Calu3 (cell line): ENCODE results near the gene STK17A. TPM values are rescaled to one million over a fixed set of nuclear protein-coding genes. Genes with fewer than 3 reads are reported as not detected.

Experiments
- BruUV-seq: library from RNA; stranded (reverse); fragments of 400-500 nt; replicated peaks from 2 replicates; lab custom pipeline; 2021; lab: Mats Ljungman, UMichigan
- CTCF ChIA-PET: fragments of 300-600 bp; sonication (Branson Sonifier 250); formaldehyde crosslinking; loops from one replicate; lab custom pipeline; 2022; ENCODE audit warnings: antibody characterized with exemption; lab: Charles Lee
- DNase-seq: peaks from one replicate; pipeline ENCODE4 v3.0.0; 2022
- H3K27ac Mint-ChIP-seq: one replicate; pipeline ENCODE4 v1.8.0; 2022; ENCODE audit warnings: mixed read lengths; ENCODE audit not compliant: unreplicated experiment
- H3K27me3 Mint-ChIP-seq: one replicate; pipeline ENCODE4 v1.8.0; 2022; ENCODE audit warnings: mixed read lengths; ENCODE audit not compliant: unreplicated experiment
- H3K36me3 Mint-ChIP-seq: one replicate; pipeline ENCODE4 v1.8.0; 2022; ENCODE audit warnings: mild to moderate bottlenecking, moderate library complexity, mixed read lengths; ENCODE audit not compliant: insufficient read depth, unreplicated experiment
- H3K4me1 Mint-ChIP-seq: one replicate; pipeline ENCODE4 v1.8.0; 2022; ENCODE audit warnings: mild to moderate bottlenecking, low read depth, mixed read lengths; ENCODE audit not compliant: unreplicated experiment
- H3K4me3 Mint-ChIP-seq: one replicate; pipeline ENCODE4 v1.8.0; 2022; ENCODE audit warnings: mild to moderate bottlenecking, low read depth, moderate library complexity, mixed read lengths; ENCODE audit not compliant: unreplicated experiment
- H3K9me3 Mint-ChIP-seq: one replicate; pipeline ENCODE4 v1.8.0; 2022; ENCODE audit warnings: low read depth, mixed read lengths; ENCODE audit not compliant: unreplicated experiment
- intact Hi-C: fragments of 100-400 bp; cut with micrococcal nuclease; formaldehyde crosslinking; loops from one replicate; pipeline ENCODE4 v1.10.0; 2022; ENCODE audit not compliant: unreplicated experiment
- total RNA-seq: library from RNA; stranded (reverse); gene quantifications from 2 replicates; pipeline ENCODE4 v1.2.3, GENCODE V29; 2022
- TF ChIP-seq, protein P1 (sequence below): fragments of 200-600 bp; IDR thresholded peaks from one replicate; pipeline ENCODE4 v1.8.0; 2022; ENCODE audit warnings: antibody characterized with exemption; ENCODE audit not compliant: unreplicated experiment

STK17A gene
- total RNA-seq, 1 experiment from 2014 or later = 53.5 TPM

DNA sequence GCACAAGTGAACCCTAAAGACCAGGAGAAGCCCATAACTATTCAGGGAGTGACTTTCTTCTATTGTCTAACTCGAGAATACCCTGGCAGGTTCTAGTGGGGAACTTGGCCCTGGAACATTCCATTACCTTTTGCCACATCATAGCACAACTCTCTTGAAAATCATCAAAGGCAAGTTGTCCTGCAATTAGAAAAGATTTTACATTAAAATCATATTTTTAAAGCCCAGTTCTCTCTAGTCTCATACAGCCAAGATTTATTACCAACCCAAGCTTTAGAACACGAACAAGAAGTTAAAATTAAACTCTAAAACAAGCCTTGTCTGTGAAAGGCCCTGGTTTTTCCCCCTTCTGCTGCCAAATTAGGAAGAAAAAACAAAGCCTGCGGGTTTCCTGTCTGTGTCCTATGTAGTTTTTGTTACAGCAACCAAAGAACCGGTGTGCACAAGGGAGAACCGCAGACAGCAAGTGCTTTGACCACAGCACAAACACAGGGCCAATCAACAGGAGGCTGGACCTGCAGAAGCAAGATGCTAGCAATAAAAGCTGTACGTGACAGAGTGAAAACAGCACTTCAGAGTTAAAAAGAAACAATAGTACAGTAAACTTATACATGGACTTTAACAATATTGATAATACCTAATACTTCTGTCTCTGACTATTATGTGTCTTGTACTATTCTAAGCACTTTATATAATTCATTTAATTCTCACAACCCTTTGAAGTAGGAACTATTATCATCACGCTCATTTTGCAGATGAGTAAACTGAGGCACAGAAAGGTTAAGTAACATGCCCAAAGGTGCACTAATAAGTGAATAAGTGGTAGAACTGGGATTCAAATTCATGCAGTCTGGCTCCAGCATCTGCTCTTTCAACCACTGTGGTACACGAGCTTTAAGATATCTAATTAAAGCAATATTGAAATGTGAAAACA, 65.8 kb downstream of the STK17A start:
- DNase-seq = peak; percentile 62
- Mint-ChIP-seq H3K27me3 (no peaks in the 10 kb centered on the region), H3K4me1 (peaks cover 57% of the 10 kb centered on the region), H3K36me3 (peaks cover 70% of the 10 kb centered on the region), H3K4me3 (peak overlapping the region; percentile 38), H3K27ac (peak overlapping the region; percentile 90), H3K9me3 (no peaks in the 10 kb centered on the region)
- intact Hi-C loops = loop anchor here (1.0 to 10.0 kb wide), 6 partner anchors 26 to 186 kb away; partner anchors contain the start of gene STK17A
- CTCF ChIA-PET = interaction anchor here (0.5 to 2.3 kb wide), 18 partner anchors 10 to 221 kb away, joined by 3 to 37 read pairs (median 4); partner anchors contain the start of genes COA1, MRPS24 and STK17A
- TF ChIP-seq, protein P1, sequence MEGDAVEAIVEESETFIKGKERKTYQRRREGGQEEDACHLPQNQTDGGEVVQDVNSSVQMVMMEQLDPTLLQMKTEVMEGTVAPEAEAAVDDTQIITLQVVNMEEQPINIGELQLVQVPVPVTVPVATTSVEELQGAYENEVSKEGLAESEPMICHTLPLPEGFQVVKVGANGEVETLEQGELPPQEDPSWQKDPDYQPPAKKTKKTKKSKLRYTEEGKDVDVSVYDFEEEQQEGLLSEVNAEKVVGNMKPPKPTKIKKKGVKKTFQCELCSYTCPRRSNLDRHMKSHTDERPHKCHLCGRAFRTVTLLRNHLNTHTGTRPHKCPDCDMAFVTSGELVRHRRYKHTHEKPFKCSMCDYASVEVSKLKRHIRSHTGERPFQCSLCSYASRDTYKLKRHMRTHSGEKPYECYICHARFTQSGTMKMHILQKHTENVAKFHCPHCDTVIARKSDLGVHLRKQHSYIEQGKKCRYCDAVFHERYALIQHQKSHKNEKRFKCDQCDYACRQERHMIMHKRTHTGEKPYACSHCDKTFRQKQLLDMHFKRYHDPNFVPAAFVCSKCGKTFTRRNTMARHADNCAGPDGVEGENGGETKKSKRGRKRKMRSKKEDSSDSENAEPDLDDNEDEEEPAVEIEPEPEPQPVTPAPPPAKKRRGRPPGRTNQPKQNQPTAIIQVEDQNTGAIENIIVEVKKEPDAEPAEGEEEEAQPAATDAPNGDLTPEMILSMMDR = no peak
- BruUV-seq = no TSS peak

GRCh38 chr7:43649755-43650274, 66.9 kb downstream of the STK17A start:
- TF ChIP-seq, protein P1 = no peak
- peak overlapping the region; percentile 24 for H3K4me3 Mint-ChIP-seq
- intact Hi-C loops = loop anchor here (2.0 to 10.0 kb wide), 4 partner anchors 25 to 185 kb away; partner anchors contain the start of gene STK17A
- no TSS peak for BruUV-seq
- DNase-seq = peak; percentile 39
- H3K4me1 Mint-ChIP-seq = peaks cover 67% of the 10 kb centered on the region
- H3K27me3 Mint-ChIP-seq = no peaks in the 10 kb centered on the region
- CTCF ChIA-PET = interaction anchor here (0.6 to 2.3 kb wide), 5 partner anchors 25 to 571 kb away, joined by 3 to 14 read pairs (median 3); partner anchors contain the start of gene STK17A
- peaks cover 67% of the 10 kb centered on the region for H3K36me3 Mint-ChIP-seq
- H3K9me3 Mint-ChIP-seq = peaks cover 2% of the 10 kb centered on the region
- peak overlapping the region; percentile 90 for H3K27ac Mint-ChIP-seq

DNA sequence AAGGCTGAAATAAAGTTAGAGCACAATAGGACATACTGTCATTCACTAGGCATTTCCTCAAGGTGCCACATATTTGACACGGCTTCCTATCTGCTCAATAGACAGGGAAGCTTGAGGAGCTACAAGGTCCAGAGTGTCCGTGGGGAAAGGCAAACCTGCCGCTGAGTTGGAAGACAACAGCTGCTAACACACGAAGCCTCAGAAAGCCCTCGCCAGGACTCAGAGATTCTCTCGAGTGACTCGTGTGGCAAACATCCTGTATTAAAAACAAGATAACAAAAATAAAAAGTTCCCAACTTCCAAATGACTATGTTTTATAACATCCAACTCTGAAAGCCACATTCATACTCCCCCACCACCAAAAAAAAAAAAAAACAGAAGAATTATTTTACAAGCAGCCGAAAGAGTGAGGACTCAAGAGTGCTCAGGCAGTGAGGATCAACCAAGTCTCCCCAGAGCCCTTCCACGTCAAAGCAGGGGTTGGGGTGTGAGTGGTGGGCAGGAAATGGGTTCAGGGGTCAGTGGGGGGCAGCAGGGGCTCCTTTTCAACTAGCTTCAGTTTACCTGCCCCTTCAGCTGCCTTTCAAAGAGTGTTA, 67.6 kb downstream of the STK17A start:
- H3K4me3 Mint-ChIP-seq = no peak overlapping the region
- peak overlapping the region; percentile 90 for H3K27ac Mint-ChIP-seq
- intact Hi-C loops = no loop called here
- peaks cover 61% of the 10 kb centered on the region for H3K36me3 Mint-ChIP-seq
- H3K27me3 Mint-ChIP-seq = no peaks in the 10 kb centered on the region
- H3K9me3 Mint-ChIP-seq = peaks cover 2% of the 10 kb centered on the region
- CTCF ChIA-PET = interaction anchor here (0.6 to 2.3 kb wide), 4 partner anchors 24 to 570 kb away, joined by 3 to 14 read pairs (median 4); partner anchors contain the start of gene STK17A
- TF ChIP-seq, protein P1 = no peak
- peaks cover 68% of the 10 kb centered on the region for H3K4me1 Mint-ChIP-seq
- DNase-seq = no peak
- no TSS peak for BruUV-seq

- no TSS peak for BruUV-seq
- Mint-ChIP-seq H3K9me3 (peaks cover 2% of the 10 kb centered on the region), H3K4me3 (no peak overlapping the region), H3K4me1 (peaks cover 64% of the 10 kb centered on the region), H3K36me3 (peaks cover 43% of the 10 kb centered on the region), H3K27ac (no peak overlapping the region), H3K27me3 (no peaks in the 10 kb centered on the region)
- TF ChIP-seq, protein P1 = no peak
- DNase-seq = no peak
- intact Hi-C loops = no loop called here
- CTCF ChIA-PET = interaction anchor here (1.1 kb wide), 2 partner anchors 48 to 70 kb away, joined by 5 to 7 read pairs; partner anchors contain the start of gene STK17A
These were observed 69.5 kb downstream of the STK17A start for GRCh38 chr7:43652364-43652763.
